ENCODE measurements around the gene UBE2E1. TPM values are rescaled to one million over a fixed set of nuclear protein-coding genes. Genes with fewer than 3 reads are reported as not detected.

UBE2E1 gene
- total RNA-seq, 3 donors from 2014 or later (not counting 1 experiment from before 2014, with no cell fraction given): 80.0 to 89.5 (median 86.9) TPM

GRCh38 chr3:23809294-23809693, 3.5 kb downstream of the UBE2E1 start:
- no peak for ATAC-seq
- intact Hi-C loops (cut with micrococcal nuclease): loop anchor here (2.0 to 10.0 kb wide), 3 partner anchors 52 to 136 kb away; partner anchors contain the start of genes NKIRAS1, NR1D2 and RPL15

DNA sequence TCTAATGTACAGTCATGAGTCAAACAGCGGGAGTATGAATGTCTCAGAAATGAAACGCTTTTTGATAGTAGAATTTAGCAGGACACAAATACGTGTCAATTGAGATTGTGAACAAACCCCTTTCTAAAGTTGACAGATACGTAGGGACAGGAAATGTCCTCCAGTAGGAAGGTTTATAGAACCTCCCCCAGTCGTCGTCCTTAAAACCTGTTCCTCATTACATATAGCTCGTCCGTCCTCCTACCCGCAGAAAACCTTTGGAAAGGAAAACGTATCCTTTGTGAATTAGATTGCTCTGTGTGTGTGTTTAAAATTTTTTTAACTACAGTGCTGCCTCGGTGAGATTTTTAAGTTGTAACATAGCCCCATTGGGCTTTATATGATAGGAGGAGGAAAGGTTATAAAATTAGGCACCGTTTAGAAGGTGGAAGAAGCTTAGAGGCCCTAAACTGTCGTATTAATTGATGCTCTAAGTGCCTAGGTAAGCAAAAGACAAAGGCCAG, 4.1 kb downstream of the UBE2E1 start:
- peaks cover 24% of the 10 kb centered on the region for H3K4me1 ChIP-seq (ENCODE audit: control insufficient read depth, insufficient read depth, low read length)

More at GRCh38 chr3:23809294-23809693, 3.5 kb downstream of the UBE2E1 start:
- Histone ChIP-seq H3K4me1 (ENCODE audit: control insufficient read depth, insufficient read depth, low read length) (peaks cover 24% of the 10 kb centered on the region), H3K4me3 (ENCODE audit: low read length) (no peak overlapping the region), H3K9me3 (ENCODE audit: control insufficient read depth, insufficient read depth, low read length) (no peaks in the 10 kb centered on the region), H3K27me3 (ENCODE audit: control insufficient read depth, insufficient read depth, low read length) (no peaks in the 10 kb centered on the region), H3K36me3 (ENCODE audit: control insufficient read depth, insufficient read depth, low read length) (no peaks in the 10 kb centered on the region), H3K27ac (ENCODE audit: low read length) (no peak overlapping the region)
- Mint-ChIP-seq H3K27me3 (ENCODE audit: low read depth in 2 of 2) (no peaks in the 10 kb centered on the region), H3K27ac (peak overlapping the region; percentile 89 to 93), H3K4me1 (peaks cover 66 to 68% of the 10 kb centered on the region in 2 donors), H3K36me3 (peaks cover 12% of the 10 kb centered on the region), H3K4me3 (peak overlapping the region; percentile 97), H3K9me3 (no peaks in the 10 kb centered on the region)
- 11% methylated on average over 1 of the region's 2 CpGs for WGBS (ENCODE audit: insufficient coverage)
- TF ChIP-seq CTCF (IDR thresholded peaks at IDR 0.05): no peak
- peak in 1 of 2 donors; percentile 47 for DNase-seq

DNA sequence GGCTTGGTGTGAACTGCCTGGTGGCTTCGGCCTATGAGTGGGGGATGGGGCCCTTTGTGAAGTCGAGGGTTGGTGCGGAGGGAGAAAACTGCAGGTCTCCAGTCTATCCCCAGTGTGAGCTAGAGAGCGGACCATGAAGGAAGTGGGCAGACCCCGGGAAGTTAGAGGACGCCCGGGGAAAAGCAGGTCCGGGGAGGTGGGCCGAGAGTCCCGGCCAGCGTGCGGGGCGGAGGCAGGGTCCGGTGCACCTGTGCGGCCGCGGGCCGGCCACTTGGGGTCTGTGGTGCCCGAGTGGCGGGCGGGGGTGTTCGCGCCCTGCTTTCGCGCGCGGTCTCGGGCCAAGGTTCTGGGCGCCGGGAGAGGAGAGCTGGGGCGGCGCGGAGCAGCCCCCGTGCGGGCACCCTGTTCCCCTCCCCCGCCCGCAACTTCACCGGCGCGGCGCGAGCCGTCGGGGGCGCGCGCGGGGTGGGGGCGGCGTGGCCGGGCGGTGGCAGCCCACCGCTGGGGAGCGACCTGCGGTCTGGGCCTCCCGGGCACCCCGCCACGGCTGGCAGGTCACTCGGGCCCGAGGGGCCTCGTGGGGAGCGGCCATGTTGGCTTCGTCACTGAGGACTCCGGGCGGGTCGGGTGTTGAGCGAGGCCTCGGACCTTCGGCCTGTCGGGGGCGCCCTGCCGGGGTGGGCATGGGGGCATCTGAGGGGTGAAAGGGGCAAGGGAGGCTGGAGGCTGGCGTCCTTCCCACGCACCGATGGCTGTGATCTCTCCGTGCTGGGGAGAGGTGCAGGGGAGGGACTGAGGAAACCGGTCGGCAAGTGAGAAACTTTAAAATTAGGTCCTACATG, 4.8 kb downstream of the UBE2E1 start:
- peak; percentile 45 to 61 for DNase-seq
- Histone ChIP-seq H3K27ac (ENCODE audit: low read length) (peak overlapping the region; percentile 55), H3K27me3 (ENCODE audit: control insufficient read depth, insufficient read depth, low read length) (no peaks in the 10 kb centered on the region), H3K36me3 (ENCODE audit: control insufficient read depth, insufficient read depth, low read length) (no peaks in the 10 kb centered on the region), H3K4me1 (ENCODE audit: control insufficient read depth, insufficient read depth, low read length) (peaks cover 21% of the 10 kb centered on the region), H3K9me3 (ENCODE audit: control insufficient read depth, insufficient read depth, low read length) (no peaks in the 10 kb centered on the region), H3K4me3 (ENCODE audit: low read length) (peak overlapping the region; percentile 42)
- peaks cover 67 to 68% of the 10 kb centered on the region in 2 donors for H3K4me1 Mint-ChIP-seq
- no peak for TF ChIP-seq CTCF (IDR thresholded peaks at IDR 0.05)
- peaks cover 12% of the 10 kb centered on the region for H3K36me3 Mint-ChIP-seq
- H3K27ac Mint-ChIP-seq: peak overlapping the region; percentile 89 to 93
- peak overlapping the region; percentile 97 for H3K4me3 Mint-ChIP-seq
- ATAC-seq: peak; percentile 23 to 46 (median 27)
- under 1% methylated on average over 78 of the region's 78 CpGs for WGBS (ENCODE audit: insufficient coverage)
- no peaks in the 10 kb centered on the region for H3K27me3 Mint-ChIP-seq (ENCODE audit: low read depth in 2 of 2)
- no peaks in the 10 kb centered on the region for H3K9me3 Mint-ChIP-seq
- intact Hi-C loops (cut with micrococcal nuclease): no loop called here

More for the DNA sequence above, 4.1 kb downstream of the UBE2E1 start:
- Histone ChIP-seq H3K27ac (ENCODE audit: low read length) (peak overlapping the region; percentile 55), H3K36me3 (ENCODE audit: control insufficient read depth, insufficient read depth, low read length) (no peaks in the 10 kb centered on the region), H3K4me3 (ENCODE audit: low read length) (peak overlapping the region; percentile 42), H3K27me3 (ENCODE audit: control insufficient read depth, insufficient read depth, low read length) (no peaks in the 10 kb centered on the region), H3K9me3 (ENCODE audit: control insufficient read depth, insufficient read depth, low read length) (no peaks in the 10 kb centered on the region)
- no peak for ATAC-seq
- peak overlapping the region; percentile 89 to 93 for H3K27ac Mint-ChIP-seq
- 39% methylated on average over 8 of the region's 13 CpGs for WGBS (ENCODE audit: insufficient coverage)
- peak in 1 of 2 donors; percentile 43 for DNase-seq
- no peaks in the 10 kb centered on the region for H3K27me3 Mint-ChIP-seq (ENCODE audit: low read depth in 2 of 2)
- peaks cover 12% of the 10 kb centered on the region for H3K36me3 Mint-ChIP-seq
- H3K4me3 Mint-ChIP-seq: peak overlapping the region; percentile 97
- intact Hi-C loops (cut with micrococcal nuclease): loop anchor here (2.0 to 10.0 kb wide), 3 partner anchors 53 to 135 kb away; partner anchors contain the start of genes NKIRAS1, NR1D2 and RPL15
- peaks cover 66 to 68% of the 10 kb centered on the region in 2 donors for H3K4me1 Mint-ChIP-seq
- no peaks in the 10 kb centered on the region for H3K9me3 Mint-ChIP-seq
- TF ChIP-seq CTCF (IDR thresholded peaks at IDR 0.05): no peak

All from natural killer cell (primary cell).